H9 (cell line): ENCODE measurements around the gene CAMTA1. TPM values are rescaled to one million over a fixed set of nuclear protein-coding genes. Genes with fewer than 3 reads are reported as not detected.

Experiments
- DNase-seq: peaks from one replicate; pipeline ENCODE4 v3.0.0-alpha.2; 2017
- H2AFZ ChIP-seq: one replicate; pipeline ENCODE4 v1.6.1; 2013; ENCODE audit warnings: mild to moderate bottlenecking, low read length, control low read depth, moderate library complexity
- H2AK5ac ChIP-seq: 2 replicates; pipeline ENCODE4 v1.6.1; 2013; ENCODE audit warnings: low read length, control low read depth, mixed read lengths; ENCODE audit not compliant: insufficient read length
- H2BK120ac ChIP-seq: one replicate; pipeline ENCODE4 v1.6.1; 2013; ENCODE audit warnings: low read depth, mild to moderate bottlenecking, low read length, control low read depth, inconsistent platforms; ENCODE audit not compliant: poor library complexity, severe bottlenecking
- H2BK12ac ChIP-seq: 2 replicates; pipeline ENCODE4 v1.6.1; 2013; ENCODE audit warnings: low read length, control low read depth, mixed read lengths, low read depth; ENCODE audit not compliant: insufficient read length
- H2BK15ac ChIP-seq: 2 replicates; pipeline ENCODE4 v1.6.1; 2013; ENCODE audit warnings: low read depth, low read length, control low read depth
- H2BK20ac ChIP-seq: one replicate; pipeline ENCODE4 v1.6.1; 2013; ENCODE audit warnings: low read depth, mild to moderate bottlenecking, low read length, control low read depth, inconsistent platforms; ENCODE audit not compliant: poor library complexity, severe bottlenecking
- H2BK5ac ChIP-seq: 2 replicates; pipeline ENCODE4 v1.6.1; 2013; ENCODE audit warnings: low read length, control low read depth, mixed read lengths; ENCODE audit not compliant: insufficient read length
- H3K14ac ChIP-seq: 2 replicates; pipeline ENCODE4 v1.6.1; 2013; ENCODE audit warnings: low read length, control low read depth; ENCODE audit not compliant: insufficient read depth
- H3K18ac ChIP-seq: 2 replicates; pipeline ENCODE4 v1.6.1; 2013; ENCODE audit warnings: low read depth, mild to moderate bottlenecking, mixed read lengths, low read length, control low read depth; ENCODE audit not compliant: insufficient read length
- H3K23ac ChIP-seq: 2 replicates; pipeline ENCODE4 v1.6.1; 2013; ENCODE audit warnings: low read length, control low read depth, mixed read lengths, low read depth; ENCODE audit not compliant: insufficient read length
- H3K23me2 ChIP-seq: 2 replicates; pipeline ENCODE4 v1.6.1; 2013; ENCODE audit warnings: low read depth, mild to moderate bottlenecking, mixed read lengths, low read length, control low read depth; ENCODE audit not compliant: insufficient read length, poor library complexity, severe bottlenecking
- H3K27ac ChIP-seq: 2 replicates; pipeline ENCODE4 v1.5.1; 2013; ENCODE audit warnings: low read length, control low read depth, mixed read lengths, low read depth; ENCODE audit not compliant: insufficient read length
- H3K27me3 ChIP-seq: 2 replicates; pipeline ENCODE4 v1.6.1; 2013; ENCODE audit warnings: low read length, control low read depth, inconsistent platforms; ENCODE audit not compliant: insufficient read depth
- H3K4ac ChIP-seq: 2 replicates; pipeline ENCODE4 v1.6.1; 2013; ENCODE audit warnings: low read depth, mild to moderate bottlenecking, control low read depth, inconsistent platforms, low read length, moderate library complexity
- H3K4me1 ChIP-seq: 2 replicates; pipeline ENCODE4 v1.6.1; 2013; ENCODE audit warnings: low read length, control low read depth, inconsistent platforms; ENCODE audit not compliant: insufficient read depth
- H3K4me2 ChIP-seq: 2 replicates; pipeline ENCODE4 v1.6.1; 2013; ENCODE audit warnings: low read length, control low read depth, mixed read lengths; ENCODE audit not compliant: insufficient read length, insufficient read depth
- H3K56ac ChIP-seq: 2 replicates; pipeline ENCODE4 v1.6.1; 2013; ENCODE audit warnings: low read depth, mild to moderate bottlenecking, mixed read lengths, low read length, control low read depth; ENCODE audit not compliant: insufficient read length
- H3K79me1 ChIP-seq: 2 replicates; pipeline ENCODE4 v1.6.1; 2013; ENCODE audit warnings: low read depth, mild to moderate bottlenecking, moderate library complexity, low read length, control low read depth, inconsistent platforms; ENCODE audit not compliant: insufficient read depth, poor library complexity, severe bottlenecking
- H3K79me2 ChIP-seq: 2 replicates; pipeline ENCODE4 v1.6.1; 2013; ENCODE audit warnings: low read length, control low read depth, inconsistent platforms; ENCODE audit not compliant: insufficient read depth
- H3K9ac ChIP-seq: 2 replicates; pipeline ENCODE4 v1.6.1; 2013; ENCODE audit warnings: low read length, control low read depth, mixed read lengths; ENCODE audit not compliant: insufficient read length; ENCODE audit errors: extremely low read depth
- H3K9me3 ChIP-seq: one replicate; pipeline ENCODE4 v1.6.1; 2013; ENCODE audit warnings: low read depth, low read length, inconsistent platforms; ENCODE audit not compliant: control insufficient read depth
- H3T11ph ChIP-seq: one replicate; pipeline ENCODE4 v1.6.1; 2013; ENCODE audit warnings: mild to moderate bottlenecking, low read length, control low read depth, inconsistent platforms
- H4K20me1 ChIP-seq: one replicate; pipeline ENCODE4 v1.6.1; 2013; ENCODE audit not compliant: control insufficient read depth, insufficient read length, insufficient read depth
- H4K5ac ChIP-seq: 2 replicates; pipeline ENCODE4 v1.6.1; 2013; ENCODE audit warnings: low read depth, mild to moderate bottlenecking, mixed read lengths, low read length, control low read depth; ENCODE audit not compliant: insufficient read length
- H4K8ac ChIP-seq: replicated peaks from 2 replicates; pipeline ENCODE4 v1.6.1; 2013; ENCODE audit warnings: low read length, control low read depth, mixed read lengths, low read depth; ENCODE audit not compliant: insufficient read length
- H4K91ac ChIP-seq: 2 replicates; pipeline ENCODE4 v1.6.1; 2013; ENCODE audit warnings: low read depth, mild to moderate bottlenecking, moderate library complexity, mixed read lengths, low read length, control low read depth; ENCODE audit not compliant: insufficient read length
- H3K27ac Mint-ChIP-seq, 3 experiments: 2 replicates in 2 of 3; 3 replicates in 1 of 3; pipeline ENCODE4 v1.8.0; 2020 to 2021; ENCODE audit warnings: mixed read lengths in 3 of 3, mild to moderate bottlenecking in 1 of 3, moderate library complexity in 1 of 3
- H3K27me3 Mint-ChIP-seq: 2 replicates; pipeline ENCODE4 v1.8.0; 2021; ENCODE audit warnings: low read depth, mild to moderate bottlenecking, moderate library complexity, mixed read lengths
- H3K36me3 Mint-ChIP-seq, 3 experiments: 2 replicates in 2 of 3; 3 replicates in 1 of 3; pipeline ENCODE4 v1.8.0; 2020 to 2021; ENCODE audit warnings: low read depth in 3 of 3, mixed read lengths in 3 of 3; ENCODE audit not compliant: insufficient read depth in 1 of 3
- H3K4me1 Mint-ChIP-seq, 2 experiments: 2 replicates each; pipeline ENCODE4 v1.8.0; 2020; ENCODE audit warnings: mixed read lengths in 2 of 2
- H3K4me3 Mint-ChIP-seq, 2 experiments: 2 replicates in 1 of 2; 3 replicates in 1 of 2; pipeline ENCODE4 v1.8.0; 2020 to 2021; ENCODE audit warnings: mild to moderate bottlenecking in 2 of 2, mixed read lengths in 2 of 2, moderate library complexity in 1 of 2
- H3K9me3 Mint-ChIP-seq, 2 experiments: 2 replicates in 1 of 2; 3 replicates in 1 of 2; pipeline ENCODE4 v1.8.0; 2020; ENCODE audit warnings: mild to moderate bottlenecking in 2 of 2, mixed read lengths in 2 of 2, moderate library complexity in 1 of 2
- CTCF ChIP-seq: fragments of 200-600 bp; sonication (generic); conservative IDR thresholded peaks from 3 replicates; pipeline ENCODE4 v1.8.0; 2021; ENCODE audit warnings: antibody characterized with exemption, mild to moderate bottlenecking
- WGBS: extraction: QIAGEN DNeasy Blood & Tissue Kit; methylation state at CpG from one replicate; pipeline ENCODE4 v1.1.7; 2013; ENCODE audit warnings: missing lambda C conversion rate, low lambda C conversion rate, mixed read lengths; ENCODE audit not compliant: insufficient read length; ENCODE audit errors: extremely low coverage; 5-methylcytosine and 5-hydroxymethylcytosine counted together
- total RNA-seq: library from RNA; stranded (reverse); gene quantifications from 2 replicates; pipeline ENCODE4 v1.2.1, GENCODE V29; 2021

The CAMTA1 gene
- total RNA-seq, 1 experiment from 2014 or later, result 115 TPM

DNA sequence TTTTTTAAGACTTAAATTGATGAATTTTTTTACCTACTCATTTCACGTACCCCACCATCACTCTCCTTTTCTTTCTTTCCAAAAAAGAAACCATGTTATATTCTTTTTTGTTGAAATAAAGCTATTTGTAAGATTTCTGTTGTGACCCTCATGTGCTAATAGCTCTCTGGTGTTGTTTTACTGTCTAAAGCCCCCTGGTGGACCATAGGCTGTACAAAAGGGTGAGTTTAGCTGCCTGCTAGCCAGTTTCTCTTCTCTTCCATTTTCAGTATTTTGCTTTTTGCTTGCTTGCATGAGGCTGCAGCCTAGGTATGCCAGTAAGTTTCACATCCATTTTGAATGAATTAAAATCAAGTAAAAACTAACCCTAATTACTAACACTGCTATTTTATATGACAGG is 970.2 kb downstream of the CAMTA1 start:
- Histone ChIP-seq H3K9me3 (no peaks in the 10 kb centered on the region), H2BK120ac (no peak overlapping the region), H3K27me3 (no peaks in the 10 kb centered on the region), H3K14ac (no peak overlapping the region), H4K20me1 (no peaks in the 10 kb centered on the region), H3K4me2 (no peak overlapping the region), H3K18ac (no peak overlapping the region), H3K23me2 (no peaks in the 10 kb centered on the region), H3K79me2 (no peaks in the 10 kb centered on the region), H2BK20ac (no peak overlapping the region), H3K27ac (no peak overlapping the region), H3K9ac (no peak overlapping the region), H3K79me1 (no peaks in the 10 kb centered on the region), H2AFZ (no peak overlapping the region), H2BK12ac (no peak overlapping the region), H3K56ac (no peak overlapping the region), H2BK5ac (no peak overlapping the region), H4K8ac (no peak overlapping the region), H3T11ph (no peak overlapping the region), H3K23ac (no peak overlapping the region), H4K91ac (no peak overlapping the region), H2BK15ac (no peak overlapping the region), H2AK5ac (no peak overlapping the region), H4K5ac (no peak overlapping the region), H3K4me1 (peaks cover 5% of the 10 kb centered on the region; the same call in 1 of the 2 replicates), H3K4ac (no peak overlapping the region)
- DNase-seq, result no peak
- Mint-ChIP-seq H3K27ac (no peak overlapping the region), H3K4me3 (no peak overlapping the region), H3K27me3 (no peaks in the 10 kb centered on the region), H3K9me3 (no peaks in the 10 kb centered on the region; a peak in 1 of 5 replicates), H3K36me3 (peaks cover 0 to 4% (median 0%) of the 10 kb centered on the region in 3 experiments; a peak in 1 of 7 replicates), H3K4me1 (peaks cover 15 to 24% of the 10 kb centered on the region in 2 experiments)
- 100% methylated on average over 1 of the region's 1 CpG for WGBS
- TF ChIP-seq CTCF, result peak; percentile 65
